Chondrocyte (in vitro differentiated cells): Measurements from ENCODE around the gene TRIM54. TPM values are rescaled to one million over a fixed set of nuclear protein-coding genes. Genes with fewer than 3 reads are reported as not detected.

ENCODE experiments used
- DNase-seq: peaks from one replicate; pipeline ENCODE4 v3.0.0; 2021; ENCODE audit warnings: mixed read lengths, low spot score
- H3K27ac Mint-ChIP-seq: one replicate; pipeline ENCODE4 v1.8.0; 2021; ENCODE audit warnings: mild to moderate bottlenecking, moderate library complexity, mixed read lengths; ENCODE audit not compliant: unreplicated experiment
- H3K27me3 Mint-ChIP-seq: 2 replicates; pipeline ENCODE4 v1.8.0; 2021; ENCODE audit warnings: low read depth, mixed read lengths
- H3K36me3 Mint-ChIP-seq: 2 replicates; pipeline ENCODE4 v1.8.0; 2021; ENCODE audit warnings: low read depth, mixed read lengths
- H3K4me1 Mint-ChIP-seq: 2 replicates; pipeline ENCODE4 v1.8.0; 2021; ENCODE audit warnings: low read depth, mild to moderate bottlenecking, mixed read lengths
- H3K4me3 Mint-ChIP-seq: one replicate; pipeline ENCODE4 v1.8.0; 2021; ENCODE audit warnings: mild to moderate bottlenecking, moderate library complexity, mixed read lengths; ENCODE audit not compliant: unreplicated experiment
- H3K9me3 Mint-ChIP-seq: 2 replicates; pipeline ENCODE4 v1.8.0; 2021; ENCODE audit warnings: low read depth, mixed read lengths
- total RNA-seq: library from RNA; stranded (reverse); gene quantifications from 3 replicates; pipeline ENCODE4 v1.2.1, GENCODE V29; 2021
- TF ChIP-seq, protein P1 (sequence below): fragments of 200-600 bp; sonication (generic); IDR thresholded peaks from 2 replicates; pipeline ENCODE4 v1.5.0; 2021; ENCODE audit warnings: antibody characterized with exemption, mild to moderate bottlenecking, moderate library complexity

Gene TRIM54
- total RNA-seq, 1 donor from 2014 or later: not detected

DNA sequence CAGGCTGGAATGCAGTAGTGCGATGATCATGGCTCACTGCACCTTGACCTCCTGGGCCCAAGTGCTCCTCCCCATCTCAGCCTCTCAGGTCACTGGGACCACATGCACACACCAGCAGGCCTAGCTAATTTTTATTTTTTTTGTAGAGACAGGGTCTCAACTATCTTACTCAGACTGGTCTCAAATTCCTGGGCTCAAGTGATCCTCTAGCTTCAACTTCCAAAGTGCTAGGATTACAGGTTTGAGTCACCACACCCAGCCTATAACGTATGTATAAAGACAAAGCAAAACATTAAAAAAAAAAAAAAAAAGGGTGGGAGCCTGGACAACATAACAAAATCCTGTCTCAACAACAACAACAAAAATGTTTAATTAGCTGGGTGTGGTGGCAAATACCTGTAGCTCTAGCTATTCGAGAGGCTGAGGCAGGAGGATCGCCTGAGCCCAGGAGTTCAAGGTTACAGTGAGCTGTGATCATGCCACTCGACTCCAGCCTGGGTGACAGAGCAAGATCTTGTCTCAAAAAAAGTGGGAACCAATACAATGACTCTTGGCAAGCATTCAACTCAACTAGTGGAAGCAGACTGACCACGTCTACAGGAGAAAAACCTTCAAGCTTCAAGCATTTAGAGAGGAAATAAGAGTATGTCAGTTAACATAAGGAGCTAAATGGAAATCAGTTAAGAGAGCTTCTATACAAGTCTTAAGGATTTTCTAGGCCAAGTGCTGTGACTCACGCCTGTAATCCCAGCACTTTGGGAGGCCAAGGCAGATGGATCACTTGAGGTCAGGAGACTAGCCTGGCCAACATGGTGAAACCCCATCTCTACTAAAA, 71.8 kb downstream of the TRIM54 start:
- no peaks in the 10 kb centered on the region for H3K36me3 Mint-ChIP-seq
- H3K9me3 Mint-ChIP-seq: no peaks in the 10 kb centered on the region
- no peak overlapping the region for H3K27ac Mint-ChIP-seq
- DNase-seq: no peak
- H3K4me3 Mint-ChIP-seq: no peak overlapping the region
- TF ChIP-seq, protein P1, sequence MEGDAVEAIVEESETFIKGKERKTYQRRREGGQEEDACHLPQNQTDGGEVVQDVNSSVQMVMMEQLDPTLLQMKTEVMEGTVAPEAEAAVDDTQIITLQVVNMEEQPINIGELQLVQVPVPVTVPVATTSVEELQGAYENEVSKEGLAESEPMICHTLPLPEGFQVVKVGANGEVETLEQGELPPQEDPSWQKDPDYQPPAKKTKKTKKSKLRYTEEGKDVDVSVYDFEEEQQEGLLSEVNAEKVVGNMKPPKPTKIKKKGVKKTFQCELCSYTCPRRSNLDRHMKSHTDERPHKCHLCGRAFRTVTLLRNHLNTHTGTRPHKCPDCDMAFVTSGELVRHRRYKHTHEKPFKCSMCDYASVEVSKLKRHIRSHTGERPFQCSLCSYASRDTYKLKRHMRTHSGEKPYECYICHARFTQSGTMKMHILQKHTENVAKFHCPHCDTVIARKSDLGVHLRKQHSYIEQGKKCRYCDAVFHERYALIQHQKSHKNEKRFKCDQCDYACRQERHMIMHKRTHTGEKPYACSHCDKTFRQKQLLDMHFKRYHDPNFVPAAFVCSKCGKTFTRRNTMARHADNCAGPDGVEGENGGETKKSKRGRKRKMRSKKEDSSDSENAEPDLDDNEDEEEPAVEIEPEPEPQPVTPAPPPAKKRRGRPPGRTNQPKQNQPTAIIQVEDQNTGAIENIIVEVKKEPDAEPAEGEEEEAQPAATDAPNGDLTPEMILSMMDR: no peak
- H3K4me1 Mint-ChIP-seq: peaks cover 44% of the 10 kb centered on the region
- no peaks in the 10 kb centered on the region for H3K27me3 Mint-ChIP-seq

DNA sequence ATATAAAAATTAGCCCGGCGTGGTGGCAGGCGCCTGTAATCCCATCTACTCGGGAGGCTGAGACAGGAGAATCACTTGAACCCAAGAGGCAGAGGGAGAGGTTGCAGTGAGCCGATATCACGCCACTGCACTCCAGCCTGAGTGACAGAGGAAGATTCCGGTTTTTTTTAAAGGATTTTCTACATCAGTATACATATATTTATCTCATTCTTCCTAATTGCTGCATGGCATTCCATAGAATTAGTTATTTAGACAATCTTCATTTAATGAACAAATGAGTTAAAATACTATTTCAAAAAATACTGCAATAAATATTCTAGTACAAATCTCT, 72.3 kb downstream of the TRIM54 start:
- no peaks in the 10 kb centered on the region for H3K36me3 Mint-ChIP-seq
- no peak overlapping the region for H3K27ac Mint-ChIP-seq
- no peaks in the 10 kb centered on the region for H3K27me3 Mint-ChIP-seq
- TF ChIP-seq, protein P1: no peak
- H3K9me3 Mint-ChIP-seq: no peaks in the 10 kb centered on the region
- H3K4me1 Mint-ChIP-seq: peaks cover 44% of the 10 kb centered on the region
- H3K4me3 Mint-ChIP-seq: no peak overlapping the region
- no peak for DNase-seq

DNA sequence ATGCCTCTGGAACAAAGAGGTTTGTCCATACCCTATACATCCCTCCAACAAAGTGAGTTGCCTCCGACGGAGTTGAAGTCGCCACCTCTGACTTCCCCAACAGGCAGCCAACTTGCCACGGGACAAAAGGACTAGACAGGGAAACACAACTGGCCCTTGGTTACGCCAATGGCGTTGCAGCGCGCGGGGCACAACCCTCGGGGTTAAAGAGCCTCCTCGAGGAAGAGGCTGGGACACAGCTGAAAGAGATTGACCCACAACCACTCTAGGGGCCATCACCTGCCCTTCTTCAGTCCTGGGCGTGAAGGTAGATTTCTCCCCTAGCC, 73.8 kb downstream of the TRIM54 start:
- no peak for DNase-seq
- H3K36me3 Mint-ChIP-seq: no peaks in the 10 kb centered on the region
- H3K9me3 Mint-ChIP-seq: no peaks in the 10 kb centered on the region
- H3K27ac Mint-ChIP-seq: peak overlapping the region; percentile 100
- TF ChIP-seq, protein P1: no peak
- H3K4me3 Mint-ChIP-seq: peak overlapping the region; percentile 99
- peaks cover 39% of the 10 kb centered on the region for H3K4me1 Mint-ChIP-seq
- no peaks in the 10 kb centered on the region for H3K27me3 Mint-ChIP-seq

DNA sequence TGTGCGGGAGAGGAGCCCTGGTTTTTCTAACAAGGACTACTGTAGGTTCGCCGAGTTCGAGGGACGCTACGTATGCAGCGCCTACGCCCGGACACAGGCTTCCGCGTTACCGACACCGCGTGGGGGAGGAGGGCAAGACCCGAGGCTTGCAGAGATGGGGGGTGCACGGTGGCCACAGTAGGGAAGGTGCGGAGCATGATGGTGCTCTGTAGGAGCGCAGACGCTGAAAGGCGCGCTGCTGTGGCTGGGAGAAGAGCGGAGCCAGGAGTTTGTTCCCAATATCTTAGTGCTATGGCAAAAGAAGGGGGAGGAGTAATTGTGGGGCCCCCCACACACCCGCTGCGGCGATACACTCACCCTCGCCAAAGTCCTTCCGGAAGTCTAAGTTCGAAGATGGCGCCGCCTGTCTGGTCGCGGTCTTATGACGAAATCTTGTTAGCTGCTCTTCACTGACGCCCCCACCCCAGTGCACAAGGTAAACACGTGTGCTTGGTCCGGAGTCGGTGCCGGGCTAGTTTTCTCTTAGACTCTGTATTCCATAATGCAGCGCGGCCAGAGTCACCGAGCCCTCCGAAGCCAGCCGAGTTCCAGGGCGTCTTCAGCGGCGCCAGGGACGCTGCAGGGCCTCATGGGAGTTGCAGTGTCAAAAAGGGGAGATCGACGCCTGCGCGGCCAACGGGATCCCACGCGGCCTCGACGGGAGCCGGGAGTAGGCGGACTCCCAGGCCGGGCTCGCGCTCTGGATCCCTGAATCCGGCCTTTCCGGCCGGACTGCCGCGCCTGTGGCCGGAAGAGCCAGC, 74.4 kb downstream of the TRIM54 start, which contains the start of gene GTF3C2:
TSS of gene GTF3C2 (minus strand) at position 383 of the 800 bp plus-strand sequence. CDS start 13,210 bp downstream, outside the sequence.
- TF ChIP-seq, protein P1: peak; percentile 10
- Mint-ChIP-seq H3K27me3 (no peaks in the 10 kb centered on the region), H3K4me1 (peaks cover 39% of the 10 kb centered on the region), H3K4me3 (peak within 1 kb of the TSS; percentile 99), H3K27ac (peak within 1 kb of the TSS; percentile 100), H3K36me3 (no peaks in the 10 kb centered on the region), H3K9me3 (no peaks in the 10 kb centered on the region)
- DNase-seq: peak; percentile 98

Other genes with a start within 250 kb of the TRIM54 start
- gene TMEM214, start 249.5 kb upstream of the TRIM54 start, total RNA-seq: 107 to 166 TPM (median 110 TPM) in 3 replicates
- 14.0 to 31.8 TPM (median 16.3 TPM) in 3 replicates for gene AGBL5, start 230.8 kb upstream of the TRIM54 start, total RNA-seq
- gene OST4, start 210.8 kb upstream of the TRIM54 start, total RNA-seq: 473 to 494 TPM (median 478 TPM) in 3 replicates
- gene EMILIN1, start 203.8 kb upstream of the TRIM54 start, total RNA-seq: 180 to 235 TPM (median 182 TPM) in 3 replicates
- 1.2 to 1.9 TPM (median 1.3 TPM) in 3 replicates for gene KHK, start 195.7 kb upstream of the TRIM54 start, total RNA-seq
- gene CGREF1, start 163.3 kb upstream of the TRIM54 start, total RNA-seq: 9.6 to 15.9 TPM (median 13.5 TPM) in 3 replicates
- 0.30 to 0.44 TPM (median 0.31 TPM) in 3 replicates for gene ABHD1, start 158.6 kb upstream of the TRIM54 start, total RNA-seq
- 44.7 to 53.0 TPM (median 49.4 TPM) in 3 replicates for gene PREB, start 147.8 kb upstream of the TRIM54 start, total RNA-seq
- not detected in 3 replicates for gene PRR30, start 143.0 kb upstream of the TRIM54 start, total RNA-seq
- not detected in 3 replicates for gene TCF23, start 133.4 kb upstream of the TRIM54 start, total RNA-seq
- gene ATRAID, start 70.4 kb upstream of the TRIM54 start, total RNA-seq: 79.0 to 116 TPM (median 91.2 TPM) in 3 replicates
- gene SLC5A6, start 70.2 kb upstream of the TRIM54 start, total RNA-seq: 21.8 to 27.9 TPM (median 24.3 TPM) in 3 replicates
- 54.8 to 88.4 TPM (median 55.0 TPM) in 3 replicates for gene CAD, start 65.1 kb upstream of the TRIM54 start, total RNA-seq
- 0.17 to 0.31 TPM in 2 of 3 replicates, not detected in the other for gene SLC30A3, start 19.4 kb upstream of the TRIM54 start, total RNA-seq
- gene DNAJC5G, start 7.0 kb upstream of the TRIM54 start, total RNA-seq: not detected in 3 replicates
- gene UCN, start 26.0 kb downstream of the TRIM54 start, total RNA-seq: 1.2 to 2.7 TPM (median 1.5 TPM) in 3 replicates
- gene MPV17, start 40.7 kb downstream of the TRIM54 start, total RNA-seq: 57.6 to 68.7 TPM (median 57.7 TPM) in 3 replicates
- gene GTF3C2, start 74.3 kb downstream of the TRIM54 start, total RNA-seq: 42.0 to 55.3 TPM (median 43.2 TPM) in 3 replicates
- 43.1 to 46.2 TPM (median 44.0 TPM) in 3 replicates for gene EIF2B4, start 87.9 kb downstream of the TRIM54 start, total RNA-seq
- 108 to 130 TPM (median 111 TPM) in 3 replicates for gene SNX17, start 88.2 kb downstream of the TRIM54 start, total RNA-seq
- 15.3 to 23.2 TPM (median 15.5 TPM) in 3 replicates for gene ZNF513, start 98.3 kb downstream of the TRIM54 start, total RNA-seq
- 55.7 to 72.8 TPM (median 59.4 TPM) in 3 replicates for gene PPM1G, start 127.2 kb downstream of the TRIM54 start, total RNA-seq
- 125 to 143 TPM (median 128 TPM) in 3 replicates for gene NRBP1, start 146.2 kb downstream of the TRIM54 start, total RNA-seq
- 1.1 to 3.6 TPM (median 1.4 TPM) in 3 replicates for gene KRTCAP3, start 160.0 kb downstream of the TRIM54 start, total RNA-seq
- 19.3 to 36.9 TPM (median 21.5 TPM) in 3 replicates for gene IFT172, start 207.3 kb downstream of the TRIM54 start, total RNA-seq
- gene FNDC4, start 212.8 kb downstream of the TRIM54 start, total RNA-seq: 8.6 to 17.7 TPM (median 17.4 TPM) in 3 replicates
- 0.21 TPM in 1 of 3 replicates, not detected in the others for gene GCKR, start 214.4 kb downstream of the TRIM54 start, total RNA-seq